SKM-1 (cell line): ENCODE measurements around the gene KCNJ9.
A peak's percentile ranks its signal among the peaks of the same experiment; 100 is the strongest.

Experiments
- DNase-seq: peaks from one replicate; lab custom pipeline; 2025; ENCODE audit not compliant: unreplicated experiment; lab: John Stamatoyannopoulos, UW

KCNJ9 gene

GRCh38 chr1:160086456-160086892 lies 5.1 kb downstream of the KCNJ9 start:
- no peak for DNase-seq

DNA sequence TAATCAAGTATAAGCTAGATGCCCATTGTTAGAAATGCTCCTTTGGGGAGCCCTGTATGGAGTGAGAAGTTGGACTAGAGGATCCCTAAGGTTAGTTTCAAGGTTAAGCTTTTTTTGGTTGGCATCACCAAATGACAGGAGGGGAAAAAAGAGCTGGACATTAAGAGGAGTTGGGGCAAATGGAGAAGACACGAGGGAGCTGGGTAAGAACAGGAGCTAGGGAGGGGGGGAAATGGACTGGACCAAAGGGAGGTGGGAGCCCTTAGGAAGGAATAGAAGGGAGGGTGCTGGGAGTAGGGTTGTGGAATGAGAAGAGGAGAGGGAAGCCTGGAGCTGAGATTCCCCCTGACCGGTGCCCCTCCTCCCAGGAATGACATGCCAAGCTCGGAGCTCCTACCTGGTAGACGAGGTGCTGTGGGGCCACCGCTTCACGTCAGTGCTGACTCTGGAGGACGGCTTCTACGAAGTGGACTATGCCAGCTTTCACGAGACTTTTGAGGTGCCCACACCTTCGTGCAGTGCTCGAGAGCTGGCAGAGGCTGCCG lies 5.9 kb downstream of the KCNJ9 start:
- DNase-seq = no peak

- DNase-seq = no peak
These were observed 8.5 kb downstream of the KCNJ9 start for GRCh38 chr1:160089883-160090282.

GRCh38 chr1:160090760-160091159 lies 9.4 kb downstream of the KCNJ9 start:
- DNase-seq = no peak

GRCh38 chr1:160091666-160092223 lies 10.4 kb downstream of the KCNJ9 start:
- DNase-seq = no peak

- no peak for DNase-seq
These were observed 11.2 kb downstream of the KCNJ9 start for GRCh38 chr1:160092366-160093068.

DNA sequence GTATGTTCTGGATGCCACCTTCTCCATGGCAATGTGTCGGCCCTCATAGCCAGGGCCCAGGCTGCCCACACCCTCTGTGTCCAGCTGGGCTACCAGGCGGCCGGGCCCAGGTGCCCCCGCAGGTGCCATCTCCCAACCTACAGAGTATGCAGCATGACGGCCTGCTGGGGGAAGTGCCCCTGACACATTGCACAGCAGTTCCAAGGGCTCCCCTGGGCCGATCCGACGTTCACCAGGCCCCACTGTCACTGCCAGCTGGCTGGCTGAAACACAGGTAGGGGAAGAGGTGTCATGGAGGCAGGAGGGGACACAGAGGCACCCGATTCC lies 11.7 kb downstream of the KCNJ9 start:
- no peak for DNase-seq

GRCh38 chr1:160093624-160094290 lies 12.4 kb downstream of the KCNJ9 start:
- DNase-seq = no peak

- no peak for DNase-seq
These were observed 12.9 kb downstream of the KCNJ9 start for GRCh38 chr1:160094291-160094625.

DNA sequence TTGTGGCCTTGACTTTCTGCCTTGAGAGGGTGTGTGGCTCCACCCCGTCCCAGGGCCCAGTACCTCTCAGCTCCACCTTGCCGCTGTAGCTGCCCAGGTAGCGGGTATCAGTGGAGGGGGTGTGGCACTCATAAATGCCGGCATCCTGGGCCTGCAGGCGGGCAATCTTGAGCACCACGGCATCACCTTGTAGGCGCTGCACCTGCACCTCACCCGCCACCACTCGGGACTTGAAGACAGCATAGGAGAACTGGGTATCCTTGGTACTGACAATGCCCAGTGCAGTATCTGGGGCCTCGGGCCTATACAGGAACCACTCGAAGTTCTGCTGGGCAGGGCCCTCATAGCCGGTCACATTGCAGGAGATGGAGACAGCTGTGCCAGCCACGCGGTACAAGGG lies 13.5 kb downstream of the KCNJ9 start:
- DNase-seq = no peak

GRCh38 chr1:160095382-160096105 lies 14.2 kb downstream of the KCNJ9 start:
- no peak for DNase-seq

DNA sequence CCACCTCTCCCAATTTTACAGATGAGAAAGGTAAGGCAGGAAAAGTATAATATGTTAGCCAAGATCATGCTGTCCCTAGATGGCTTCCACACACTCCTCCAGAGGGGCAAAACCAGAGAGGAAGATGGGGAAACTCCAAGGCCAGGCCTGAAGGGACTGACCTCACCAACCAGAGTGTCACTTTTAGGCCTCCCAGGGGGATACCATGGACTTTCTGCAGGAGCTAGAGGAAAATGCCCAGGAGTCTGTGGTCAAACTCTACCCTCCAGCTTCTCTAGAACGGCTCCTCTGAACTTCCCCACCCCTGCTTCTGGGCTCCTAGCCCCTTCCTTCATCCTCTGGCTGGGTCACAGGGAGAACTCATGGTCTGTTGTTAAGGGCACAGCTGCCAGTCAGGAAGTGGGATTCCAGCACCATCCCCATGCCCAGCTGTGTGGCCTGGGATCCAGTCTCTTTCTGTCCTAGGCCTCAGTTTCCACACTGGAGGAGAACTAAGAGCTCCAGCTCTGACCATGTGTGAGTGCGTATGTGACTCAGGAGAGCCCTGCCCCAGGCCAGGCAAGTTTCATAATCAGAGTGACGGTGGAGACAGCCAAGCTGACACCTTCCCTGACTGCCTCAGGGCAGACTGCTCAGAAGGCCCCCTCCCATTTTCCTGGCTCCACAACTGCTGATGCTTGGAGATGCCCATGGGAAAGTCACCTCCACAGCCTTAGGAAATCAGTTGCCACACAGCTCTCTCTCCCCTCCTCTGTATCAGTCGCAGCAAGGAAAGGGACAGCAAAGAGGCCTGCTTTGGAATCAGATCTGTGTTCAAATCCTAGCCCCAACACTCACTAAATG lies 15.2 kb downstream of the KCNJ9 start:
- no peak for DNase-seq

DNA sequence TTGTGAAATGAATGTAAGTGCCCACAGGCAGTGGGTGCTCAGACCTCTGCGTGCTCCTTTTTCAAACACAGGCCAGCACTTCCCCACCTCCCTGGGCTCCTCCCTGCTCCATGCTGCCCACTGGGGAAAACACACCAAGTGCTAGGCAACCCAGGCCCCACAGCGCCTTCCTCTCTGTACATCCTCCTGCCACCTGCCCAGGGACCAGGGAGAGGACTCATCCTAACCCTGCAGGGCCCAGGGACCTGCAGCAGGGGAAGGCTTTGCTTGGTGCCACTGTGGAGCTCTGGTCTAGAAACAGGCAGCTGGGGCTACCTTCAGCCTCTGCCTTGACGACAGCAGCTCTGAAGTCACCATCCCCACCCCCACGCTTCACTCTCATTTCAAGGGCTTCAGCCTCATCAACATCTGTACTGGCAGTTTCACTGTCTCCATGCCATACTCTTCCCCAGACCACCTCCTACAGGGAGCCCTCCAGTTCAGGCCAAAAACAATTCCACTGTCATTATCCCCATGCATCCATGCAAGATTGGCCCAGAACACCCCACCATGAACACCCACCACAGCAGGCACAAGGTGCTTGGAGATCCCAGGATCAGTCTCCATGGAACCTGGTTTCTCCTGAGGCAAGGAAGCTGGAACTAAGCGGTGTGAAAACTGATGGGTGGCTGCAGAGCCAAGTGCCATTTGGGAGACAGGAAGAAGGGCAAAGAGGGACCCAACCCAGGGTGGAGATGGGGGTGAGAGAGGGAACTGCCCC lies 16.0 kb downstream of the KCNJ9 start:
- no peak for DNase-seq

DNA sequence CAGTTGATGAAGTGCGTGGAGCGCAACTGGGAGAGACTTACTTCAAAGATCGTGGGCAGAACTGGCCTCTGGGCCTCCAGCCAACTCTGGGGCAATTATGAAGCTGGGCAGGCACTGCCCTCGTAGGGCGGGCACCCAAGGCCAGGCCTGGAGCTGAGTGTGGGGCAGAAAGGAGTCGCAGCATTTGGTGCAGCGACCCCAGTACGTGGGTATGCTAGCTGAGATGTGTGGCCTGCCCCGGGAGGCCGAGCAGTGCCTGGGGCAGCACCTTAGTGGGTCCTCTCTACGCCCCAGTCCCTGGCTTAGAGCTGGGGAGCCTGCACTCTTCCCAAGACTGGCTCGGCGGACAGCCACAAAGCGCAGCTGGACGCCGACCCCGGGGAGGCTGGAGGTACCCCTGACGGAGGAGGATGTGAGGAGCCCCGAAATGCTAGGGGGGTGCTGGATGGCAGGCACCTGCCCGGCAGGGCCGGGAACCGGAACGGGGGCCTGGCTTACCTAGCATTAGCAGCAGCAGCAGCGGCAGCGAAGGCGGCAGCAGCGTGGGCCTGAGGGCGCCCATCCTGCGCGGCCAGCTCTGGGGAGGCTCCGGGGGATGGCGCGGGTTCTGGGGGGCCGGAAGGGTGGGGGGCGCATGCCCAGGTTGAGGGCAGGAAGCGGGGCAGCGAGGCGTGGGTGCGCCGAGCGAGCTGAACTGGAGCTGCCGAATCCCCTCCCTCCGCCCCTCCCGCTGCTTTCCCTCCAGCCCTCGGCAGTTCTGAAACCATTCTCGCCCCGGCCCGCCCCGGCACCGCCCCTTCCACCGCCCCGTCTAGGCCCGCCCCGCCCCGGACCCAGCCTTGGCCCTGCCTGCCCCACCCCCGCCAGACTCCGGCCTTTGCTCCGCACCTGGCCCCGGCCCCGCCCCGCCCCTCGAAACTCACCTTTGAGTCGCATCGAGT lies 16.8 kb downstream of the KCNJ9 start, which contains the start of gene IGSF8:
Gene IGSF8, minus strand, starts transcription at position 709 of the 941 bp plus-strand sequence. Its CDS starts 147 bp downstream, at position 562.
- DNase-seq = peak; percentile 65

- peak; percentile 87 for DNase-seq
These were observed 17.7 kb downstream of the KCNJ9 start for GRCh38 chr1:160098852-160099561.

- DNase-seq = no peak
These were observed 18.5 kb downstream of the KCNJ9 start for GRCh38 chr1:160099716-160100375.

DNA sequence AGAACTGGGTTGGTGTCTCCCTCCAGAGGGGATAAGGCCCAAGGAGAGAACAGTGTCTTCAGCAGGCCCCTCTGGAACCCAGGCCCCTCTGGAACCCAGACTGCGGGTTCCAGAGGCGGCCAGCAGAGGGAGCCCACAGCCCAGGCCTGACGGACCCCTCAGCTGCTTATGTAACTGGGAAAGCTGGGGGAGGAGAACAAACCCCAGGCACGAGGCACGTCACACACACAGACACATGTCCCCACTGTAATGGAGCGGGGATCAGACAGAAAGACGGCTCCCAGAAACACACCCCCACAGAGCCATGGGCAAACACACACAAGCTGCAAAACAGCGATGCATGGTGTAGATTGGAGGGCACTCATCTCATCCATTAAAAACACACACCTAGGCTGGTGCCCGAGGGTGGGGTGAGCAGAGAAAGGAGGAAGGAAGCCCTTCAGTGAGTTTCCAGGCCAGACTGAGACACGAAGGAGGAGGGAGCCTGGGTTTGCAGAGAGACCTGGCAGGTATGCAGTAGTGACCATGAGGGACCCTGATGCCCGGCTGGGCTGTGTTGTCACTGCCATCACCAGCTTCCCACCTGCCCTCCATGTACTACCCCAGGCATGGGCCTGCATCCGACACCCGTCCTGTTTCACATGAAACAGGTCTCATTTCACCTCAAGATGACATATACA lies 19.8 kb downstream of the KCNJ9 start:
- DNase-seq = peak; percentile 80
